ENCODE results near the gene POM121C.
"Not testable (repeated sequence)": the region's sequence is repeated elsewhere in the genome, so short reads cannot be mapped to it uniquely, and the experiment has no call there.

The POM121C gene

DNA sequence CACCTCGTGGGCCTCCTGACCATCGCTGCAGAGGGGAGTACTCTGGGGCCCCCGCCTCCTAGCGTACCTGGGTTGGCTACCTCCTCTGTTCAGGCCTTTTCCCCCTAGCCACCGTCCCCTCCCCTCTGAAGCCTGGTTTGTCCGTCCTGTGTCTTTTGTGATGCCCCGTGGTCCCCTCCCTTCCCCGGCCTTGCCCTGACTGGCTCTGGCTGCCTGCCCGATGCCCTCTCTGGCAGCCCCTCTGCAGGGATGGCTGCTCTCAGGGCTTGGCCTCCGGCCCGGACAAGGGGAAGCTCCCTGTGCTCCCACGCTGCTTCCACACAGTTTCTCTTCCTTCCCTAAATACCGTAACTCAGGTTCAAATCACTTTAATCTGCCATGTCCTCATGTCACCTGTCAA, 66.4 kb downstream of the POM121C start:
- Histone ChIP-seq H3K36me3 (peaks cover 16 to 61% (median 36%) of the 10 kb centered on the region in 11 experiments), H3K4me1 (peaks cover 0 to 14% (median 10%) of the 10 kb centered on the region in 10 experiments; a peak in 15 of 20 replicates), H4K20me1 (peaks cover 0 to 43% (median 17%) of the 10 kb centered on the region in 11 experiments; a peak in 18 of 22 replicates)
- not testable (repeated sequence) for H3K4me2 ChIP-seq; H3K9me3 ChIP-seq (replicated peaks in 1 of 11); H3K4me3 ChIP-seq; H3K27me3 ChIP-seq; H3K9ac ChIP-seq; H3K27ac ChIP-seq

GRCh38 chr7:75419210-75419609, 66.9 kb downstream of the POM121C start:
- not testable (repeated sequence) for H3K9me3 ChIP-seq (replicated peaks in 1 of 11); H3K9ac ChIP-seq; H3K27me3 ChIP-seq; H3K4me3 ChIP-seq; H3K27ac ChIP-seq; H3K4me2 ChIP-seq; H3K4me1 ChIP-seq
- Histone ChIP-seq H4K20me1 (peaks cover 0 to 43% (median 17%) of the 10 kb centered on the region in 11 experiments; a peak in 18 of 22 replicates), H3K36me3 (peaks cover 12 to 56% (median 31%) of the 10 kb centered on the region in 11 experiments)

GRCh38 chr7:75418292-75418858, 67.7 kb downstream of the POM121C start:
- not testable (repeated sequence) for H3K9me3 ChIP-seq (replicated peaks in 1 of 11); H3K9ac ChIP-seq; H3K27me3 ChIP-seq; H3K4me2 ChIP-seq; H3K4me3 ChIP-seq; H3K4me1 ChIP-seq; H3K27ac ChIP-seq
- H4K20me1 ChIP-seq: peaks cover 0 to 43% (median 17%) of the 10 kb centered on the region in 11 experiments; a peak in 18 of 22 replicates
- H3K36me3 ChIP-seq: peaks cover 8 to 51% (median 25%) of the 10 kb centered on the region in 11 experiments; a peak in 20 of 22 replicates

DNA sequence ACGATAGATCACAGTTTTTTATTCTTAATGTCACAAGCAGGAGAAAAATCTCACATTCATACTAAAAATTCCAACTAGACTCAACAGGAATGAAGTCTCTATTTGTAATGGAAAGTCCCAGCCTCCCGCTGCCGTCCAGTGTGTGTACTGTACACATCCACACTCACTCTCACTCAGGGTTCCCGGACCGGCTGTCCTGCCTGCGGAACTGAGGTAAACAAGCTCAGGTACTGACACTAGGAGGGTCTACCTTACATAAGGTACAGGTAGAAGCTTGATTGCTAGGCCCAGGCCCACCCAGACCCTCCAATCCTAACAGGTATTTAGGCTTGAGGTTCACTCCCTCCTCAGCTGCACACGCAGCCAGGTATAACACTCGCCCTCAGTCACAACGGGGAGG, 69.3 kb downstream of the POM121C start:
- H4K20me1 ChIP-seq: peaks cover 0 to 43% (median 17%) of the 10 kb centered on the region in 11 experiments; a peak in 18 of 22 replicates
- not testable (repeated sequence) for H3K27me3 ChIP-seq; H3K4me3 ChIP-seq; H3K9ac ChIP-seq; H3K27ac ChIP-seq; H3K9me3 ChIP-seq (replicated peaks in 1 of 11); H3K4me1 ChIP-seq; H3K4me2 ChIP-seq
- peaks cover 6 to 49% (median 24%) of the 10 kb centered on the region in 11 experiments; a peak in 20 of 22 replicates for H3K36me3 ChIP-seq

DNA sequence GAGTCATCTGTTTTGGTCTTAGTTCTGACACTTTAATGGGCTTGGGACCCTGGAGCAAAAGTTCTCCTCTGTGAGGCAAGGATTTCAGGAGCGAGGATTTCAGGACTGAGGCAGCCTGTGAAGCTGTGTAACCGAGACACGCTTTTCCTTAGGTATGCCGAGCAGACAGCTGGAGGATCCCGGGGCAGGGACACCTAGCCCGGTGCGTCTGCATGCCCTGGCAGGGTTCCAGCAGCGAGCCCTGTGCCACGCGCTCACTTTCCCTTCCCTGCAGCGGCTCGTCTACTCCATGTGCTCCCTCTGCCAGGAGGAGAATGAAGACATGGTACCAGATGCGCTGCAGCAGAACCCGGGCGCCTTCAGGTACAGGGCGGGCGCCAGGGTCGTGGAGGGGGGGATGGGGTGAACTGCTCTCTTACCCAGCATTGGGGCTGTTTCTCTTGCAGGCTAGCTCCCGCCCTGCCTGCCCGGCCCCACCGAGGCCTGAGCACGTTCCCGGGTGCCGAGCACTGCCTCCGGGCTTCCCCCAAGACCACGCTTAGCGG, 70.2 kb downstream of the POM121C start:
- peaks cover 0 to 40% (median 16%) of the 10 kb centered on the region in 11 experiments; a peak in 18 of 22 replicates for H4K20me1 ChIP-seq
- H3K36me3 ChIP-seq: peaks cover 4 to 40% (median 16%) of the 10 kb centered on the region in 11 experiments; a peak in 20 of 22 replicates
- not testable (repeated sequence) for H3K4me1 ChIP-seq; H3K9me3 ChIP-seq (replicated peaks in 1 of 11); H3K27me3 ChIP-seq; H3K4me3 ChIP-seq; H3K4me2 ChIP-seq; H3K9ac ChIP-seq; H3K27ac ChIP-seq

GRCh38 chr7:75415428-75415817, 70.7 kb downstream of the POM121C start:
- not testable (repeated sequence) for H3K27ac ChIP-seq; H3K4me2 ChIP-seq; H3K9ac ChIP-seq; H3K4me3 ChIP-seq; H3K9me3 ChIP-seq (replicated peaks in 1 of 11); H3K4me1 ChIP-seq; H3K27me3 ChIP-seq
- H4K20me1 ChIP-seq: peaks cover 0 to 35% (median 16%) of the 10 kb centered on the region in 11 experiments; a peak in 18 of 22 replicates
- H3K36me3 ChIP-seq: peaks cover 4 to 37% (median 15%) of the 10 kb centered on the region in 11 experiments; a peak in 14 of 22 replicates

GRCh38 chr7:75414708-75415427, 71.2 kb downstream of the POM121C start:
- not testable (repeated sequence) for H3K9me3 ChIP-seq (replicated peaks in 1 of 11); H3K4me3 ChIP-seq; H3K27ac ChIP-seq; H3K9ac ChIP-seq; H3K4me2 ChIP-seq; H3K4me1 ChIP-seq; H3K27me3 ChIP-seq
- peaks cover 0 to 29% (median 10%) of the 10 kb centered on the region in 11 experiments; a peak in 18 of 22 replicates for H4K20me1 ChIP-seq
- H3K36me3 ChIP-seq: peaks cover 4 to 31% (median 15%) of the 10 kb centered on the region in 11 experiments; a peak in 14 of 22 replicates

DNA sequence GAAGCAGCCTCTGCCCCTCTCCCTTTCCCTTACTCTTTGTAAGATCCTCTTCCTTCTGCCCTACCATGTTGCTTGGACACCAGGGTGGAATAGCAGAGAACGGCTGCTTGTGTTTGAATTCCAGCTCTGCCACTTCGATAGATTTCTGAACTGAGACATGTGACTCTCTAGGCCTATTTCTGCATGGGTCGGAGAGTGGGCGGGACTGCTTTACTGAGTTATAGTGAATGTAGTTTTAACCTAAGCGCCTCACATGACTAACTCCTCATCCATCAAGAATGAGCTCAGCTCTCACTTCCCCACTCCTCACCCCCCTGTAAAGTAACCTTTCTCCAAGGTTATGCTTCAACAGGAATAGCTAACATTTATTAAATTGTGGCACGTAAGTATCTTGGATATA, 71.9 kb downstream of the POM121C start:
- not testable (repeated sequence) for H3K9ac ChIP-seq; H3K4me2 ChIP-seq; H3K9me3 ChIP-seq (replicated peaks in 1 of 11); H3K4me3 ChIP-seq; H3K4me1 ChIP-seq; H3K27ac ChIP-seq; H3K27me3 ChIP-seq
- peaks cover 2 to 27% (median 13%) of the 10 kb centered on the region in 11 experiments; a peak in 14 of 22 replicates for H3K36me3 ChIP-seq
- H4K20me1 ChIP-seq: peaks cover 0 to 23% (median 4%) of the 10 kb centered on the region in 11 experiments; a peak in 13 of 22 replicates

GRCh38 chr7:75410823-75411173, 75.3 kb downstream of the POM121C start:
- not testable (repeated sequence) for H3K4me2 ChIP-seq; H3K4me1 ChIP-seq; H3K4me3 ChIP-seq; H3K9ac ChIP-seq; H3K27ac ChIP-seq; H3K27me3 ChIP-seq; H3K9me3 ChIP-seq (replicated peaks in 1 of 11)
- peaks cover 0 to 11% (median 5%) of the 10 kb centered on the region in 11 experiments; a peak in 8 of 22 replicates for H3K36me3 ChIP-seq
- H4K20me1 ChIP-seq: peaks cover 0 to 12% (median 0%) of the 10 kb centered on the region in 11 experiments; a peak in 3 of 22 replicates

GRCh38 chr7:75409880-75410822, 75.9 kb downstream of the POM121C start:
- not testable (repeated sequence) for H3K9me3 ChIP-seq (replicated peaks in 1 of 11); H3K4me2 ChIP-seq; H3K4me1 ChIP-seq; H3K27ac ChIP-seq; H4K20me1 ChIP-seq; H3K27me3 ChIP-seq; H3K9ac ChIP-seq; H3K4me3 ChIP-seq; H3K36me3 ChIP-seq

GRCh38 chr7:75404663-75405062, 81.4 kb downstream of the POM121C start:
- H3K27me3 ChIP-seq; H3K4me3 ChIP-seq; H4K20me1 ChIP-seq; H3K27ac ChIP-seq; H3K4me1 ChIP-seq; H3K4me2 ChIP-seq; H3K9ac ChIP-seq; H3K9me3 ChIP-seq (replicated peaks in 1 of 11); H3K36me3 ChIP-seq: not testable (repeated sequence)

DNA sequence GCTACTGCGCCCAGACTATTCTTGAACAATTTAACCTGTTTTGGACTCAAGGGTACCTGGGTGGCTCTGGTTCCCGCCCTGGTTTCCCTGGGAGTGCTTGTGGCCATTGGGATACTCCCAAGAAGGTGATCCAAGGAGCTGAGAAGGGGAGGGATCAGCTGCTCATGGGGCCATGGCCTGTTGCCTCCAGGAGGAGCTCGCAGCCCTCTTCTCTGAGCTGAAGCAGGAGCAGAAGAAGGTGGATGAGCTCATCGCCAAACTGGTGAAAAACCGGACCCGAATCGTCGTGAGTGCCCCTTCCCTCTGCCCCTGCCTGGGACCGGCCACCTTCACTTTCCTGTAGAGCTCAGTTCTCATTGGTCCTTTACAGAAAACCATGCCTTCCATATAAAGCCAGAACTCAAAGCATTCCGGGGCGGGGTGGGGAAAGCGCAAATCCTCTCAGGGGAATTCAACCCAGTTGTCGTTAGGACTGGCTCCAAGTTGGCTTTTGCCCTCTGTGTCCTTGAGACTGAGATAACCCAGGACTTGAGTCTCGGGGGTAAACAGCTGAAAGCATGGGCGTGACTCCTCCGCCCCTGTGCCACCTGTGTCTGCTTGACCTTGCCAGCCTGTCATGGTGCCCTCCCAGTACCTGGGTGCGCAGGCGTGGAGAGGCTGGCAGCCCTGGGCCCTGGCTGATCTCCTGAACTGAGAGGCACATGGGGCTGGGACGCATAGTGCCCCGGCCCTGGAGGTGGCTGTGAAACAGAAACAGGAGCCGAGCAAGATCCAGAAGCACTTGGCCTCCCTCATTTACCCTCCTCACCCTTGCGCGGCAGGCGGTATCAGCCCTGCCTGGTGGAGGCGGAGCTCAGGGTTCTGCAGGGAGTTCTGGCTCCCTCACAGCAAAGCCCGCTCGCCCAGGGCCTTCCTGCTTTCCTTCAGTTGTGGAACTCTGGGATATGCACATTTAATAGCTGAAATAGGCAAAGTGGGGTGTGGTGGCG, 82.3 kb downstream of the POM121C start:
- not testable (repeated sequence) for H3K9me3 ChIP-seq (replicated peaks in 1 of 11); H4K20me1 ChIP-seq; H3K27me3 ChIP-seq; H3K27ac ChIP-seq; H3K4me1 ChIP-seq; H3K4me3 ChIP-seq; H3K36me3 ChIP-seq; H3K9ac ChIP-seq; H3K4me2 ChIP-seq

All from BLaER1 treated with 17β-estradiol and CSF1 and Interleukin-3, amounts not matched to agents 10 nM and 100 nM (cell line).